Stimulated activated CD8-positive, alpha-beta memory T cell treated with anti-CD3 and anti-CD28 coated beads, Interleukin-15, amount 100 ng/mL, for 48 hours (primary cell): ENCODE results near the gene HOXC13.

Experiments
- DNase-seq, 2 donors: peaks; one replicate each; pipeline ENCODE4 v3.0.0-alpha.2; 2020; ENCODE audit warnings: low read depth in 2 of 2

Gene HOXC13

GRCh38 chr12:53970451-53970850 lies 31.8 kb downstream of the HOXC13 start:
- no peak for DNase-seq

DNA sequence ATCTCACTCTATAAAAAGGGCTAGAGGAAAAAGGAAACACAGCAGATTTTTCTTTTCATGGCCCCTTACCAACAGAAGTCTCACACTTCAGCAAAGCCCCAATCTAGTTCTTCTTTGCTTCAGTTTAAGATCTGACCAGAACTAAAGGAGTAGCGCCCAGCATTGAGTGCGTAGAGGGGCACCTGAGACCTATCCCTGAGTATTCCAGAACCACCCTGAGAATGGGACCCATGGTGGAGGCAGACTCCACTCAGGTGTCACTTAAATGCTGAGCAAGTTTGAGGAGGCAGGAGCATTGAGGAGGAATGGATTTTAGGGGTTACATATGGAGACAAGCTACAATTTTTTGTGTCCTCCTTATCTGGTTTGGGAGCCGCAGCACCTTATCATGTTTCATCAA lies 32.5 kb downstream of the HOXC13 start:
- no peak for DNase-seq

GRCh38 chr12:53971686-53972085 lies 33.1 kb downstream of the HOXC13 start:
- no peak for DNase-seq

GRCh38 chr12:53972152-53972702 lies 33.6 kb downstream of the HOXC13 start:
- no peak for DNase-seq

GRCh38 chr12:53972722-53973235 lies 34.1 kb downstream of the HOXC13 start, which contains the start of gene HOXC11:
HOXC11 (plus strand) TSS chr12:53973126; CDS start chr12:53973242, 116 bp downstream.
- DNase-seq, result no peak

DNA sequence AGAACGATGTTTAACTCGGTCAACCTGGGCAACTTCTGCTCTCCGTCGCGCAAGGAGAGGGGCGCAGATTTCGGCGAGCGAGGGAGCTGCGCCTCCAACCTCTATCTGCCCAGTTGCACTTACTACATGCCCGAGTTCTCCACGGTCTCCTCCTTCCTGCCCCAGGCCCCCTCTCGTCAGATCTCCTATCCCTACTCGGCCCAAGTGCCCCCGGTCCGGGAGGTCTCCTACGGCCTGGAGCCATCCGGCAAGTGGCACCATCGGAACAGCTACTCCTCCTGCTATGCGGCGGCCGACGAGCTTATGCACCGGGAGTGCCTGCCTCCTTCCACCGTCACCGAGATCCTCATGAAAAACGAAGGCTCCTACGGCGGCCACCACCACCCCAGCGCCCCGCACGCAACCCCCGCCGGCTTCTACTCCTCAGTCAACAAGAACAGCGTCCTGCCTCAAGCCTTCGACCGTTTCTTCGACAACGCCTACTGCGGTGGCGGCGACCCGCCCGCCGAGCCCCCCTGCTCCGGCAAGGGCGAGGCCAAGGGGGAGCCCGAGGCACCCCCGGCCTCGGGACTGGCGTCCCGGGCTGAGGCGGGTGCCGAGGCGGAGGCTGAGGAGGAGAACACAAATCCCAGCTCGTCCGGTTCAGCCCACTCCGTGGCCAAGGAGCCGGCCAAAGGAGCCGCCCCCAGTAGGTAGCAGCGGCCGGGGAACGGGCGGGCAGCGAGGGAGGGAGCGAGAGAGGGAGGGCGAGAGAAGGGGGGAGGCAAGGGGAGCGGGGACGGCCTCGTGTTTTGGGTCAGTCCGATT lies 34.8 kb downstream of the HOXC13 start:
- DNase-seq, result no peak

DNA sequence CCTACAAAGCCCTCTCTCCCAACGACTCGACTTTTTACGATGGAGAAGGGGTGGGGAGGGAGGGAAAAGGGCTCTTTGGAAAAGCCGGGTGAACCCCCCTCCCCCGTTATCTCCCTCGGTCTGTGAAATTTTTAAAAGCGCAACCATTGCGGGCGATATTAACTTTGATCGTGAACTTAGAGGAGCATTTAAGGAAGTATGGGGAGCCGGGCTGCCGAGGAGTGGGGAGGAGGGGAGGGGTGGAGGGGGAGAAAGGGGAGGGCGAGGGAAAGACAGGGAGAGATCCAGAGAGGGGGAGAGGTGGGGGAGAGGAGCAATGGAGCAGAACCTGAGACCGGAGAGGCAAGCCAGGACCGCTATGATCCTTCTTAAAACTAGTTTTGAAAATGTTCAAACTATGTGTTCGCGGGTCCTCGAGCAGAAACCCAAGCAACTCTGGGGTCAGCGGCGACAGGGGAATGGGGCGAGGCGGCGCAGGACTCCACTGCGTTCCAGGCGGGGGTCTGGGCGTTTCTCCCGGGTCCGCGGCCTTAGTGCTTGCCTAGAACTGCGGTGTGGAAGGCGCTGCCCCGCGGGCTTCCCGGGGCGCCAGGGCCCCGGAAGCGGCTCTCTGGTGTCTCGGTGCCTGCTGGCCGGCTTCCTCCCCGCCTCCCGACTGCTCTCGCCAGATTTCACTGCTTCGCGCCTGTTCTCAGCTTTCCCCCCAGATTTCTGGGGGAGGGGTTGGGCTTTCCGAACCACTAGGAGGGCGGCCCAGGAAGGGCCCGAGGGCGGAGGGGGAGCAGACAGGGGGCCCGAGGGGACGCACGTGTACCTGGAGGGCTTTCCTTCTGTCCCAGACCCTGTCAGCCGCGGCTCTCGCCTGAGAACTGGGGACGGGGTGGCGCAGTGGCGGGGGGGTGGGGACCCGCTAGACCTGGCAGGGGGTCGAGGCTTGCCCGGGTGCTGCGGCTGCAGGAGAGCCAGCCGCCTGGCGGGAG lies 35.7 kb downstream of the HOXC13 start, which contains the start of gene HOTAIR:
Gene HOTAIR, minus strand, starts transcription at position 871 of the 980 bp plus-strand sequence.
- peak in 1 of 2 donors; percentile 21 for DNase-seq

- DNase-seq, result no peak
Observed at GRCh38 chr12:53975064-53975471, 36.4 kb downstream of the HOXC13 start.

DNA sequence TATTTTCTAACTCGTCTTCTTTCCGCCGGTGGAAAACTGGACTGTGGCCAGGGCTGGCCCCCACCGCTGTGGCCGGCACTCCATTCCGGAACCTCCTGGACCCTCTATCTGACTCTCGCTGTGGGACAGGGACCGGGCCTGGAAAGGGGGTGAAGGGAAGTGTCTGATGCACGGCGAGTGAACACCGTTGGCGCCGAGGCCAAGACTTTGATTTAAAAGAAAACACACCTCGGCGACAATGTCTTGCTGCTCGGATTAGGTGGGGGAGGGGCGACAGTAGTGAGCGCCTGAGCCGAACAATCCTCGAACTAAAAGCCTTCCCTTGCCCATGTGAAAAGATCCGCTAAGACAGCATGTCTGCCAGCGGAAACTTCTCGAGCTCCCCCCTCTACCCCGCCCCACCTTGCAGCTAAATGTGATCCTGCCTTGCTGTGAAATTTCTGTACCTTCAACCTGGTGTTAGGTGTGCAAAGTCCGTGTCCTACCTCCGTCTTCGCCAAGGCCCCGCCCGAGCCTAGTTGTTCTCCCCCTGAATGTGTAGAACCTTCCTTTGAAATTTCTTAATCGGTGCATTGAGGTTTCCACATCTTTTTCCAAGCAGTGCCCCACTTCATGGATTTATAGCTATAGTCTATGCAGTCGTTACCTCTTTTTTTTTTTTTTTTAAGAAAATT lies 37.0 kb downstream of the HOXC13 start:
- DNase-seq, result no peak

- DNase-seq, result no peak
Observed at GRCh38 chr12:53976172-53976822, 37.7 kb downstream of the HOXC13 start.

GRCh38 chr12:53976823-53977595 lies 38.4 kb downstream of the HOXC13 start:
- DNase-seq, result no peak

DNA sequence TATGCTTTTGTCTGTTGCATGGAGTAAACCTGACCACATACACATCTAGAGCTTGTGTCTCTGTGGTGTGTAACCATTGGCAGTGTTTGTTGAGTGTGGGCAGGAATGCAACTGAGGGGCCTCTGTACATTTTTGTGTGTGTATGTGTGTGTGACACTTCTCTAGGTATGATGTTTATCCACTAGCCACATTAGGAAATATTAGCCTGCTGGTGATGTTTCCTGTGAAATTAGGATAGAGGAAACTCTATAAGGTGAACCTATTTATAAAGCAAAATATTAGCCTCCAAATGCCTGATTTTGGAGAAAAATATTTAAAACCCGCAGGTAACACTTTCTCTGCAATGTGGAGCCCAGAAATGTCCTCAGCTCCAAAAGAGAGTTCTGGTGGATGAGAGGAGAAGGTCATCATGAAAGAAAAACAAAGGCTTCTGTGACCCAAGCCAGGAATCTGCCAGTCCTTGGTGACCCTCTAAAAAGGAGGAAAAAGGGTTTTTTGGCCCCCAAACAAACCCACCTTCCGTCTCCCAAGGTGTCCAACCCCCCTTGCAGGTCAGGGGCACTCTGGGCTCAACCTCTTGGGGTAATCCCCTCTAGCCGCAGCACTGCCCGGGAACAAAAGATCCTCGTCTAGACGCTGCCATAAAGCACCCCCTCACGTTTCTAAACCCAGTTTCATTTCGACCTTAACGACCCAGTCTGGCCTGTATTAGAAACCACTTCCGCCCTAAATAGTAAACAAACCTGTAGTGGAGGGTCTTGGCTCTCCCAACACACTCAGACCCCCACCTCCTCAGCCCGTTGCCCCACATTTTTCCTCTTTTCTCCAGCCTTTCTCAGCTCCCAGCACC lies 39.2 kb downstream of the HOXC13 start:
- no peak for DNase-seq

- no peak for DNase-seq
Observed at GRCh38 chr12:53978477-53979356, 40.1 kb downstream of the HOXC13 start.

DNA sequence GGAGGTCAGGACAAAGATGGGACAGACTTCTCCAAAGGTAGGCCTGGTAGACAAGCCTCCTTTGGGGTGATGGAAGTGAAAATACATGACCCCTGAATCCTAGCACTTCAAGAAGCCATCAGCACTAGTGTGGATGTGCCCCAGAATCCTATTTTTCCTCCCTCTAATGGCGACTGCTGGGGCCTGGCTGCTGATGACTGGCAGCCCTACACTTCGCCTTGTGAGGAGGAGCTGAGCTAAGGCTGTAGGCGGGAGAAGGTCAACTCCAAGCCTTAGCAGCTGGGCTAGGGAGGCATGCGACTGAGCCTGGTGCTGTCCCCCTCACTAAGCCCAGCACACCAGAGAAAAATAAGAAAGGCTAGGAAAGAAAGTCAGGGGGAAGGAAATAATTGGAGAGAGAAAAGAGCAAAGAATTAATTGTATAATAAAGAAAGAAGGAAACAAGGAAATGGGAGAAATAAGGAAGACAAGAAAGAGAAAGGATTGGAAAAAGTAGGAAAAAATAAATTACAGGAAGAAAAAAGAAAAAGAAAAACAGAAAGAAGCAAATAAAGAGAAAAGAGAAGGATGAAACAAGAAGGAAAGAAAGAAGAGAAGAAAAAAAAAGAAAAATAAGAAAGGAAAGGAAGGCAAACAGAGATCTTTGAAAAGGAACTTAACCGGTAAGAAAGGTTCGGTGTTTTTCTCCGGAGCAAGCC lies 41.6 kb downstream of the HOXC13 start:
- DNase-seq, result no peak

- DNase-seq, result no peak
Observed at GRCh38 chr12:53980802-53981496, 42.3 kb downstream of the HOXC13 start.

GRCh38 chr12:53981634-53982565 lies 43.3 kb downstream of the HOXC13 start:
- DNase-seq, result no peak
